HG03460 (cell line): Measurements from ENCODE around the gene OR2S2.

ENCODE experiments used
- ATAC-seq: cut with Tn5 transposase; IDR thresholded peaks from one replicate; pipeline ENCODE4 v1.9.1; 2021; ENCODE audit not compliant: unreplicated experiment

Gene OR2S2

GRCh38 chr9:35965011-35965410, 7.1 kb upstream of the OR2S2 start:
- no peak for ATAC-seq

- ATAC-seq, result no peak
Observed at GRCh38 chr9:35962126-35962906, 4.4 kb upstream of the OR2S2 start.

GRCh38 chr9:35960039-35960655, 2.2 kb upstream of the OR2S2 start:
- ATAC-seq, result no peak

- ATAC-seq, result no peak
Observed at GRCh38 chr9:35956651-35957050, 1.3 kb downstream of the OR2S2 start.

GRCh38 chr9:35954942-35955546, 2.9 kb downstream of the OR2S2 start:
- no peak for ATAC-seq

GRCh38 chr9:35952526-35953191, 5.3 kb downstream of the OR2S2 start:
- no peak for ATAC-seq

GRCh38 chr9:35951736-35952135, 6.2 kb downstream of the OR2S2 start:
- ATAC-seq, result no peak

- ATAC-seq, result no peak
Observed at GRCh38 chr9:35948901-35949318, 9.0 kb downstream of the OR2S2 start.

GRCh38 chr9:35948451-35948850, 9.5 kb downstream of the OR2S2 start:
- ATAC-seq, result no peak

- no peak for ATAC-seq
Observed at GRCh38 chr9:35945341-35946018, 12.5 kb downstream of the OR2S2 start.

- no peak for ATAC-seq
Observed at GRCh38 chr9:35944841-35945240, 13.1 kb downstream of the OR2S2 start.

- ATAC-seq, result no peak
Observed at GRCh38 chr9:35944173-35944572, 13.8 kb downstream of the OR2S2 start.

- no peak for ATAC-seq
Observed at GRCh38 chr9:35942286-35942685, 15.7 kb downstream of the OR2S2 start.

- no peak for ATAC-seq
Observed at GRCh38 chr9:35940458-35941407, 17.2 kb downstream of the OR2S2 start.

- no peak for ATAC-seq
Observed at GRCh38 chr9:35939679-35940250, 18.2 kb downstream of the OR2S2 start.

- no peak for ATAC-seq
Observed at GRCh38 chr9:35938474-35939356, 19.2 kb downstream of the OR2S2 start.

- no peak for ATAC-seq
Observed at GRCh38 chr9:35937227-35937626, 20.7 kb downstream of the OR2S2 start.

GRCh38 chr9:35935755-35936509, 22.0 kb downstream of the OR2S2 start:
- ATAC-seq, result no peak
